Measurements from ENCODE around the gene CDH23.
"Not testable (repeated sequence)": the region's sequence is repeated elsewhere in the genome, so short reads cannot be mapped to it uniquely, and the experiment has no call there.

- not testable (repeated sequence) for TF ChIP-seq POLR2A (IDR thresholded peaks at IDR 0.05); CTCF (IDR thresholded peaks at IDR 0.05); POLR2AphosphoS5 (IDR thresholded peaks at IDR 0.05; ENCODE audit: insufficient read depth in 1 of 2, low read depth in 1 of 2)
Observed at GRCh38 chr10:71358906-71359305, 37.8 kb upstream of the CDH23 start.

Data from vagina (tissue), 2 donors.